ENCODE data around the gene DNLZ.
"Not testable (repeated sequence)": the region's sequence is repeated elsewhere in the genome, so short reads cannot be mapped to it uniquely, and the experiment has no call there.

Gene DNLZ

GRCh38 chr9:136331556-136332481 is 31.7 kb downstream of the DNLZ start:
- DNase-seq (ENCODE audit: low read depth in 2 of 2), result no peak

GRCh38 chr9:136331030-136331429 is 32.5 kb downstream of the DNLZ start:
- DNase-seq (ENCODE audit: low read depth in 2 of 2), result no peak

DNA sequence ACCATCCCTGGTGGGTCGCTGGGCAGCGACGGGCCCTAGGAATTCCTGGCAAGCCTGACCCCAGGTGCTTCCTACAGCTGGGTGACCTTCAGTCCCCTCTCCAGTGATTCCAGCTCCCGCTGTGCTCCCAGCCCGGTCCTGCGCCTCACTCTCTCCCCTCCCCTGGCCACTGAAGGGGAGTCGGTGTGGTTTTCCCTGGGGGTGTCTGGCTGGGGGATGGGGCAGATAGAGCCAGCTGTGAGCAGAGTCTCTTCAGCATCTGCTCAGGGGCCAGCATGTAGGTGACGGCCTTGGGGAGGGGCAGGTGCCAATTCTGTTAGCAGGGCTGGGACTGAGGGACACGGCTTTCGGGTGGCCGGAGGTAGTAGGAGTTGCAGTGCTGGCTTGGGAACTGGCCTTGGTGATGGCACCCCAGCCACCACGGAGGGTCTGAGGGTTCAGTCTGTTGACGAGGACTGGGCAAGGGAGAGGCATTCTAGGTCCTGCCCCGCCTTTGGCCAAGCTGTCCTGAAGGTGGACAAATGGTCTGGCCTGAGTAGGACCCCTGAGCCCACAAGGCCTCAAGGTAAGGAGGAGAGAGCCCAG is 33.0 kb downstream of the DNLZ start:
- DNase-seq (ENCODE audit: low read depth in 2 of 2), result no peak

DNA sequence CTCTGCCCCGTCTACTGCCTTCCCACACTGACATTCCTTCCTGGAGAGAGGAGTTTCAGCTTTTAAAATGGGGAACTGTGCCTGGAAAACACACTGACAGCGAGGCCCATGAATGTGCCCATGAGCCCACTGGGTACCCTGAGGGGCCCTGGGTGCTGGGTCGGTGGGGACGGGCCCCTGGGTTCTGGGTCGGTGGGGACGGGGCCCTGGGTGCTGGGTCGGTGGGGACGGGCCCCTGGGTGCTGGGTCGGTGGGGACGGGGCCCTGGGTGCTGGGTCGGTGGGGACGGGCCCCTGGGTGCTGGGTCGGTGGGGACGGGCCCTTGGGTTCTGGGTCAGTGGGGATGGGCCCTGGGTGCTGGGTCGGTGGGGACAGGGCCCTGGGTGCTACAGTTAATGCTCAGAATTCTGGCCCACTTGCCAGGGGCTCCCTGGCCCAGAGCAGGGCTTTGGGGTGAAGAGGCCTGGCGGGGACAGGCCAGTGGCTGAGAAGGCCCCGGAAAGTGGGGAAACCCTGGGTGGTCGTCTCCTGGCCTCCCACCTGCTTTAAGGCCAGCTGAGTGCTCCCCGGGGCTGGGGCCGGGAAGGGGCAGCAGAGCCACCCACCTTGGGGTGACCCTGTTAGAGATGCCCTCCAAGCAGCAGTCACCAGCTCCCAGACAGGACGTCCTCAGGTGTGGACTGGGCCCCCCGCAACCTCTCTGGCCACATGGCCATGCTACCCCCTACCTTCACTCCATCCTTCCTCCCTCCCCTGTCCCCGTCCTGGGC is 33.7 kb downstream of the DNLZ start:
- no peak for DNase-seq (ENCODE audit: low read depth in 2 of 2)

GRCh38 chr9:136329211-136329627 is 34.3 kb downstream of the DNLZ start:
- DNase-seq (ENCODE audit: low read depth in 2 of 2), result no peak

DNA sequence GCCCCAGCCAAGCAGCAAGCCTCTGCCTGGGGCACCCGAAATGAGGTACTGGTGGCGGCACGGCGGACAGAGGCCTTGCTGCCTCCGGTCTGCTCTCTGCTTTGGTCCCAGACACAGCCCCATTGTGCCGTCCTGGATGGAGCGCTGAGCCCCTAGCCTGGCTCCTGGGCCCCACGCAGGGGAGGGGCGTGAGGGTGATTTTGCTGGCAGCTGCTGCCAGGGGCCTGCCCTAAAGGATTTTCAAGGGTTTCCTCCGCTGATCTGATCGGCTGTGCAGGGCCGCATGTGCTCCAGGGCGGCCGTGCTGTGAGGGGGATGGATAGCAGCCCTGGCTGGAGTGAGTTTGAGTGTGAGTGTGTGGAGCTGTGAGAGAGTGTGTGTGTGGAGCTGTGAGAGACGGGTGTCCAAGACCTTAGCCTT is 34.9 kb downstream of the DNLZ start:
- DNase-seq (ENCODE audit: low read depth in 2 of 2), result no peak

DNA sequence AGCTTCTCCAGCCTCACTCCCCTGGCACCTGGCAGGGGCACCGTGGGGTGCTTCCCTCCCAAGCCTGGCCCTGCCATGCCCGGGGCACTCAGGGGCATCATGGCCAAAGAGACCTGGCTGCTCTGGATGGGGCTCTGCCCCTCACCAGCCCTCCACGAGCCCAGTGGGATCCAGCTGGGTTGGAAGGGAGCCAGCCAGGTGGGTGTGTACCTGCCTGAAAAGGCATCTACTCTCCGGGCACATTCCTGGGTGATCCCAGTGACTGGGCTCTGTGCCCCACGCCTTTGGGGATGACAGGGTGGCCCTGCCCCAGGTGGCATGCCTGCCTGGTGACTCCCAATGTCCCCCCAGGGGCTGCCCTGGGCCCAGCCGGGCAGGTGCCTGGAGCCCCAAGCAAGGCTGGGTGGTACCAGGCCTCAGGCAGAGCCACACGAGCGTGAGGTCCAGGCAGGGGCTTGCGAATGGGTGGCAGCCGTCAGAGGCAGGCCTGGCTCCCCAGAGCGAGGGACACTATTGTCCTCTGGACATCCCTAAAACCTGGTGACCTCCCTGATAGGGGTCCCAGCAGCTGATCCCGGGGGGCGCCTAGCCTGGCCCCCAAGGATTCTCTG is 35.4 kb downstream of the DNLZ start:
- DNase-seq (ENCODE audit: low read depth in 2 of 2), result no peak

GRCh38 chr9:136327304-136327974 is 36.1 kb downstream of the DNLZ start, which contains the start of gene GPSM1:
Gene GPSM1 (plus strand): TSS chr9:136327539. CDS start chr9:136327696, 157 bp downstream.
- DNase-seq (ENCODE audit: low read depth in 2 of 2), result peak in 1 of 2 experiments; percentile 19

- DNase-seq (ENCODE audit: low read depth in 2 of 2), result no peak
These were observed 36.7 kb downstream of the DNLZ start for GRCh38 chr9:136326761-136327303.

GRCh38 chr9:136326061-136326760 is 37.3 kb downstream of the DNLZ start:
- DNase-seq (ENCODE audit: low read depth in 2 of 2), result peak; percentile 44

GRCh38 chr9:136325358-136325757 is 38.2 kb downstream of the DNLZ start:
- DNase-seq (ENCODE audit: low read depth in 2 of 2), result no peak

GRCh38 chr9:136324501-136325300 is 38.8 kb downstream of the DNLZ start:
- no peak for DNase-seq (ENCODE audit: low read depth in 2 of 2)

GRCh38 chr9:136323371-136323789 is 40.2 kb downstream of the DNLZ start:
- no peak for DNase-seq (ENCODE audit: low read depth in 2 of 2)

DNA sequence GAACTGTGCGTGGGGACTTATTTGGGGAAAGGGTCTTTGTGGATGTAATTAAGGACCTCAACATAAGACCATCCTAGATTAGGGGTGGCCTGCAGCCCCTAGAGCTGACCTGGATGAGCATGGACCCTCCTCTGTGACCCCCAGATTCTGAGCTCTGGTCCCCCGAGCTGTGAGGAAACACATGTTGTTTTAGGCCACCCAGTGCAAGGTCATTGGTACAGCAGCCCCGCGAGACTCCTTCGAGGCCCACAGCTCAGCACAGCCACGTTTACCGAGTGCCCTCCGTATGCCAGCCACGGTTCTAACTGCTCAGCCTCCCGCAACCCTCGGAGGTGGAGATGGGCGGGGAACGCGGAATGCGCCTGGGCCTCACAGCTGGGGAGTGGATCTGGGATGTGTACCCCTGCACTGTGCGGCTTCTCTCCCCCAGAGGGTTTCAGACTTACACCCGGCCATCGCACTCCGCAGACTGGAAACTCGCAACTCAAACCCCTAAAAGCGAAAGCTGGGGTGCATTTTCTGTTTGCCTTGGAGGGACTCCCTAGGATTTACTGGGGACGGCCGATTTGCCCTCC is 40.7 kb downstream of the DNLZ start:
- DNase-seq (ENCODE audit: low read depth in 2 of 2), result no peak

- DNase-seq (ENCODE audit: low read depth in 2 of 2), result no peak
These were observed 42.0 kb downstream of the DNLZ start for GRCh38 chr9:136321561-136321960.

DNA sequence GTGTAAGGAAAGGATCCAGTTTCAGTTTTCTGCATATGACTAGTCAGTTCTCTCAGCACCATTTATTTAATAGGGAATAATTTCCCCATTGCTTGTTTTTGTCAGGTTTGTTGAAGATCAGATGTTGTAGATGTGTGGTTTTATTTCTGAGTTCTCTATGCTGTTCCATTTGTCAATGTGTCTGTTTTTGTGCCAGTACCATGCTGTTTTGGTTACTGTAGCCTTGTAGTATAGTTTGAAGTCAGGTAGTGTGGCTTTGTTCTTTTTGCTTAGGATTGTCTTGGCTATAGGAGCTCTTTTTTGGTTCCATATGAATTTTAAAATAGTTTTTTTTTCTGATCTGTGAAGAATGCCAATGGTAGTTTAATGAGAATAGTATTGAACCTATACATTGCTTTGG is 42.6 kb downstream of the DNLZ start:
- not testable (repeated sequence) for DNase-seq (ENCODE audit: low read depth in 2 of 2)

- not testable (repeated sequence) for DNase-seq (ENCODE audit: low read depth in 2 of 2)
These were observed 43.6 kb downstream of the DNLZ start for GRCh38 chr9:136319955-136320354.

DNA sequence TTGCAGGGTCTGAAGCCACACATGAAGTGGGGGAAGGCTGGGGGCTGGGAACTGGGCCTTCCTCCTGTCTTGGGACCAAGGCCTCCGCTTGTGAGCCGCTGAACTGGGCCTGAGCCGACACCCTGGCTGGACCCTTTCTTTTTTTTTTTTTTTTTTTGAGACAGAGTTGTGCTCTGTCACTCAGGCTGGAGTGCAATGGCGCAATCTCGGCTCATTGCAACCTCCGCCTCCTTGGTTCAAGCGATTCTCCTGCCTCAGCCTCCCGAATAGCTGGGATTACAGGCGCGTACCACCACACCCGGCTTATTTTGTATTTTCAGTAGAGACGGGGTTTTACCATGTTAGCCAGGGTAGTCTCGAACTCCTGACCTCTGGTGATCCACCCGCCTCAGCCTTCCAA is 44.3 kb downstream of the DNLZ start:
- not testable (repeated sequence) for DNase-seq (ENCODE audit: low read depth in 2 of 2)

DNA sequence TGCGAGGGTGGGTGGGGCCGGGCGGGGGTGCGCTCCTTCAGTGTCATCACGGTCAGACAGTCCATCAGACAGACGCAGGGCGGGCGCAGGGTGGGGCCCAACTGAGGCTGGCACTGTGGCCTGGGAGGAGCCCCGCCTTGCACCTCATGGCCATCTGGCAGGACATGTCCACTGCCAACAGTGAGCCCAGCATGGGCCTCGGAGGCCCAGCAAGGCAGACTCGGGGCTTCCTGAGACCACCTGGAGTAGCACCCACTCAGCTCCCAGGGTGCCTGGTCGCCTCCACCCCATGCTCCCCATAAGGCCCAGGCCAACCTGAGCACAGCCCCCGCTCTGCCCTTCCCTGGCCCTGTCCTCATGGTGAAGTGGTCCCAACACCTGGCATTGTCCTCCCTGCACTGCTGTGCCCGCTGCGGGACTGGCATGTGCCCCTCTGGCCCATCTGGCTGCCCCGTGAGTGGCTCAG is 44.7 kb downstream of the DNLZ start:
- no peak for DNase-seq (ENCODE audit: low read depth in 2 of 2)
